Activated T-helper 1 cell treated with Interleukin-2 at 50 U/mL for 16 hours (primary cell): ENCODE data around the gene RPS19.

Source experiments
- DNase-seq: peaks from one replicate; pipeline ENCODE4 v3.0.0-alpha.2; 2020; ENCODE audit warnings: low read depth

RPS19 gene

DNA sequence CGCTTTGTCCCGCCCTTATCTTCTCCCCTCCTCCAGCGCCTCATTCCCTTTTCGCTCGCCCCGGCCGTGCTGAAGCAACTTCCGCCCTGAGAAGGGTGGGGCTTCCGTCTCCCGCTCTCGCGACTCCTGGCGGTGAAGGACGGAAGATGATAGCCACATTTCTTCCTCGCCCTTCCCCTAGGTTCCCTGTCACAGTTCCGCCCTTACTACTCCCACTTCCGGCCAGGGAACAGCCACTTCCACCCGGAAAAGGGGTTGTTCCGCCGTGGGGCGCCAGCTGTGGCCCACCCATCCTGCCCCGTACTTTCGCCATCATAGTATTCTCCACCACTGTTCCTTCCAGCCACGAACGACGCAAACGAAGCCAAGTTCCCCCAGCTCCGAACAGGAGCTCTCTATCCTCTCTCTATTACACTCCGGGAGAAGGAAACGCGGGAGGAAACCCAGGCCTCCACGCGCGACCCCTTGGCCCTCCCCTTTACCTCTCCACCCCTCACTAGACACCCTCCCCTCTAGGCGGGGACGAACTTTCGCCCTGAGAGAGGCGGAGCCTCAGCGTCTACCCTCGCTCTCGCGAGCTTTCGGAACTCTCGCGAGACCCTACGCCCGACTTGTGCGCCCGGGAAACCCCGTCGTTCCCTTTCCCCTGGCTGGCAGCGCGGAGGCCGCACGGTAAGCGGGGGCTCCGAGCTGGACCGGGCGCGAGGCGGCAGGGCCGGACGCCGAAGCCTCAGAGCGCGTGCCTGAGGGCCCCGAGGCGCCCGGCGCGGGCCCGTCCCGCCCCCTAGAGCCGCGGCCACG lies at the start of gene RPS19:
Gene RPS19, plus strand, starts transcription at position 638 of the 801 bp plus-strand sequence. CDS start 520 bp downstream, outside the sequence.
- peak; percentile 96 for DNase-seq

DNA sequence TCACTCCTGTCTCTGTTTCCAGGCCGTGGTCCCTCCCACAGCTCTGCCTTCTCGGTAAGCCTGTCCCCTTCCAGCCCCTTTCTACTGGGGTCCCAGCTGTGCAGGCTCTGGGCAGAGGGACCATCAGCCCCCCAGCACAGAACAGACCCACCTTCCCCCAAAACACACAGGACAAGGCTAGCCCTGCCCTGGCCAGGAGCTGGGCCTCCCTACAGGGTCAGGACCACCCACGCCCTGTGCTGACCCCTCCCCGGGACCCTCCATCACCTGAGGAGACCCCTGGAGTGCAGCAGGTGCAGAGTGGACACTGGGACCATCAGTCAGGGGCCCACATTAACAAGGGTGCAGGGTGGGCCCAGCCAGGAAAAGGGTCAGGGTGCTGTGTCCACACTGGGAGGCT lies 49.8 kb upstream of the RPS19 start:
- DNase-seq = no peak

- no peak for DNase-seq
Measured at GRCh38 chr19:41811036-41811435, 49.0 kb upstream of the RPS19 start.

DNA sequence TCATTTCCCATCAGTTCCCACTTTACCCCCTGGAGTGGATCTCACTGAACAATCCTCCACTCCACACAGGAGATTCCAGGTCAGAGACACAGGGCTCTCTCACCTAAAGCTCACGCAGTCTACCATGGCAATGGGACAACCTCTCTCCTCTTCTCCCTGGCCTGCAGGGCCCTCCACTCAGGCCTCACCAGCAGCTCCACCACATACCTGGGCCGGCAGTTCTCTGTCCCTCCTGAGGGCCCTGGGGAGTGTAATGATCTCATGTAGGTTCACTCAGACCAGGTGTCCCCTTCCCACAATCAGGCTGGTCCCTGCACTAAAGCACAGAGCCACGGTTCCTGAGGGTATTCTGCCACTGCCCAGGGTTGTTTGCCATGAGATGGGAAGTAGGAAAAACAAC lies 48.1 kb upstream of the RPS19 start:
- DNase-seq = no peak

- no peak for DNase-seq
Measured at GRCh38 chr19:41813911-41814310, 46.1 kb upstream of the RPS19 start.

- no peak for DNase-seq
Measured at GRCh38 chr19:41815301-41815700, 44.8 kb upstream of the RPS19 start.

DNA sequence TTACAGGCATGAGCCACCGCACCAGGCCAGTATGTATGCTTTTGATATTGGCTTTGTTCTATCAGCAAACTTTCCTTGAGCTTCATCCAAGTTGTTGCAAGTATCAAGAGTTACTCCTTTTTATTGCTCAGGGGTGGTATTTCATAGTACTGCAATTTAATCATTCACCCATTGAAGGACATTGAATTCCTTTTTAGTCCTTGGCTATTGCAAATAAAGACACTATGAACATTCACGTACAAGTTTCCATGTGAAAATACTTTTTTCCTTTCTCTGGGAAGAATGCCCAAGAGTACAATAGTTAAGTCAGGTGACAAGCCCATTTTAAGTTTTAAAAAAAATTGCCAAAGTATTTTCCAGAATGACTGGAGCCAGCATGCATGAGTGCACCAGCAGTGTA lies 43.3 kb upstream of the RPS19 start:
- DNase-seq = no peak

- peak; percentile 9 for DNase-seq
Measured at GRCh38 chr19:41821003-41821735, 38.9 kb upstream of the RPS19 start.

DNA sequence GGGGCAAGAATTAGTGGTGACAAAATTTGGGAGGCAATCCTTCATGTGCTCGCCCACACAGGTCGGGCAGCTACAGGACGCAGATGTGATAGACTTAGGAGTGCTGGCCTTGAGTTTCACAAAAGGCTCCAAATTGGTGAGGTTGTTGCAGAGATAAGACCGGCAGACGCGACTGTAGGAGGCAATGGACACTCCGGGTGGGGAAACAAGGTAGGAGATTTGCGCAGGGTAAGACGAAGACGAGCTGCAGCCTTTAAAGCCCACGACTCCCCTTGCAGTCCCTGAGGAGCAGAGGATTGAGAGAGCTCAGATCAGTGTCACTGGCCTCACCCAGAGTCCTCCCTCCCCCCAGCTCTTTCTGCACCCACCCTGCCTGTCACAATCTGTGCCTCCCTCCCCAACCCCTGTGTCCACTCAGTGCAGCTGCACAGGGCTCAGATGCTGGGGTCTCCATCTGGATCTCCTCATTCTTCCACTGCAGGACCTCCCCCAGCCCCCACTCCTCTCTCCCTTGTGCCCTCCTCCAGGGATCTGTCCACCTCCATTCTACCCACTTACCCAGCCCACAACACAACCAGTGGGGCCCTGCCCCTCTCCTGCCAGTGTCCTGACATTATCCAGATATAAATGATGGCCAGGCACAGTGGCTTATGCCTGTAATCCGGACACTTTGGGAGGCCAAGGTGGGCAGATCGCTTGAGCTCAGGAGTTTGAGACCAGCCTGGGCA lies 21.9 kb upstream of the RPS19 start:
- no peak for DNase-seq

GRCh38 chr19:41839211-41839610 lies 20.8 kb upstream of the RPS19 start:
- DNase-seq = no peak

- no peak for DNase-seq
Measured at GRCh38 chr19:41843371-41843770, 16.7 kb upstream of the RPS19 start.

DNA sequence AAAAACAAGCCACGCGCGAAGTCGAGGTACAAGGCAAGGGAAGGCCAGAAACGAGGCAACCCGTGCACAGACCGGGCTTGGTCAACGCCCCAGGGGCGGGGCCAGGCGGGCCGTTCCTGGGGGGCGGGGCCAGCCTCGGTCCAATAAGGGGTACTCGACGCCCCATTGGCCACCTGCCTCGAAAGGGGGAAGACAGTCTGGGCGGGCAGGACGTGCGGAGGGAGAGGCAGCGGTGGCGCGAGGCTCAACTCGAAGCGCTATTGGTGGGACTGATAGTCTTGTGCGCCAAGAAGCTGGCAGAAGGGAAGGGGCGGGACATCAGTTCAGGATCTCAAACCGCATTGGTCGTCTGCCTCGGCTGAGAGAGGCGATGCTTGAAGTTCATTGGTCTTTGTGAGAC lies 15.5 kb upstream of the RPS19 start, which contains the start of gene LYPD4:
Gene LYPD4, minus strand, starts transcription at position 83 of the 400 bp plus-strand sequence. CDS start 5,398 bp downstream, outside the sequence.
- DNase-seq = no peak

DNA sequence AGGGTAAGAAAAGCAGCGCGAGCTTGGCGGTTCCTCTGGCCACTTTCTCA lies 15.2 kb upstream of the RPS19 start, which contains the start of gene DMRTC2:
Gene DMRTC2, plus strand, starts transcription at position 42 of the 50 bp plus-strand sequence. CDS start 2,387 bp downstream, outside the sequence.
- DNase-seq = no peak

GRCh38 chr19:41845051-41845590 lies 14.9 kb upstream of the RPS19 start:
- DNase-seq = no peak

GRCh38 chr19:41847351-41848105 lies 12.5 kb upstream of the RPS19 start:
- no peak for DNase-seq

DNA sequence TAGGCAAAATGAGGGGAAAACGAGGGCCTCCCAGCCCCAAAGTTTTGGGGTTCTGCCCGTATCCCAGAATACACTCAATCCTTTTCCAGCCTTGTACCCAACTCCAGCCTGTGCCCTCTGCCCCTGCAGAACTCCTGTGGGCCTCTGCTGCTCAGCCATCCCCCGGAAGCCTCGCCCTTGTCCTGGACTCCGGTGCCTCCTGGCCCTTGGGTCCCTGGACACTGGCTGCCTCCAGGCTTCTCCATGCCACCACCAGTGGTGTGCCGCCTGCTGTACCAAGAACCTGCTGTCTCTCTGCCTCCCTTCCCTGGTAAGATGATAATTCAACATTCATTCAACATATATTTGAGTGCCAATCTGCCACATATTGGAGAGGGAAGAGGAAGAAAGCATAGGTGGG lies 11.4 kb upstream of the RPS19 start:
- no peak for DNase-seq

GRCh38 chr19:41849067-41849466 lies 11.0 kb upstream of the RPS19 start:
- DNase-seq = no peak

- no peak for DNase-seq
Measured at GRCh38 chr19:41850381-41850780, 9.7 kb upstream of the RPS19 start.

- DNase-seq = no peak
Measured at GRCh38 chr19:41851456-41851855, 8.6 kb upstream of the RPS19 start.

DNA sequence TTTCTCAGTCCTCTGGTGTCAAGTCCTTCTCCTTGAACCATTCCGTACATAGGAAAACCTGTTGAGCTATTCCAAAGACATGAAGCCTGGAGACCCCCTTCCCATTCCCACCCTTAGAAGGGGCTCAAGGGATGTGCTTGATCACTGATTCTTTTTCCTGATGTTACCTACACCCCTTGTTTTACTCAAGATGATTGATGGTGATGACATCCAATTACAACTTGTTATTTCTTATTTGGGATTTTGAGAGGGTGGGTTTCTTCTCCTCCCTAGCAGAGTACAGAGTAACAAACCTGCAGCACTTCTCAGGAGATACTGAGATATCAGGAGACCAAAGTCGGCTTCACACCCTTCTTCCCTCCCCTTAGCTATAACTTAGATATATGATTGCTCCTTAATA lies 6.7 kb upstream of the RPS19 start:
- no peak for DNase-seq

- DNase-seq = no peak
Measured at GRCh38 chr19:41853768-41854167, 6.3 kb upstream of the RPS19 start.

DNA sequence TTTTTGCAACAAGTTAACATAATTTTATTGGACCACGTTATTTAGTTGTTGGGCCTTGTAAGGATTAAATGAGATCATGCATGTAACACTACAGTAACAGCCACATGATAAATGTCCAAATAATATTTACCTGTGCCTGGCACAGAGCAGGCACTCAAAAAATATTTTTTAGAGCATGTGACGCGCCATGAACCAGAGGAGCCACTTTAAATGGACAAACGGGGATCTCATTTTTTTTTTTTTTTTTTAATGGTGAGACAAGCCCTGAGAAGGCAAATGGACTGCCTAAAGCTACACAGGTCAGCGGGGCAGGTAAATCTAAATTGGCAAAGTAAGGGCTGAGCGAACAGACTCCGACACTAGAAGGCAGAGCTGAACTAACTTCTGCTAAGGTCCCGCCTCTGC lies 840 bp upstream of the RPS19 start:
- no peak for DNase-seq
